ENCODE data around the gene ZNF248. TPM values are rescaled to one million over a fixed set of nuclear protein-coding genes. Genes with fewer than 3 reads are reported as not detected.

Gene ZNF248
- 10.3 and 10.9 TPM in 2 replicates for total RNA-seq
- 4.3 and 6.9 TPM in 2 replicates for polyA plus RNA-seq
- polyA plus RNA-seq (2012): 2.9 and 3.8 TPM in 2 replicates
- 0.78 and 1.5 TPM in 2 replicates for polyA minus RNA-seq (ENCODE audit: low replicate concordance)

DNA sequence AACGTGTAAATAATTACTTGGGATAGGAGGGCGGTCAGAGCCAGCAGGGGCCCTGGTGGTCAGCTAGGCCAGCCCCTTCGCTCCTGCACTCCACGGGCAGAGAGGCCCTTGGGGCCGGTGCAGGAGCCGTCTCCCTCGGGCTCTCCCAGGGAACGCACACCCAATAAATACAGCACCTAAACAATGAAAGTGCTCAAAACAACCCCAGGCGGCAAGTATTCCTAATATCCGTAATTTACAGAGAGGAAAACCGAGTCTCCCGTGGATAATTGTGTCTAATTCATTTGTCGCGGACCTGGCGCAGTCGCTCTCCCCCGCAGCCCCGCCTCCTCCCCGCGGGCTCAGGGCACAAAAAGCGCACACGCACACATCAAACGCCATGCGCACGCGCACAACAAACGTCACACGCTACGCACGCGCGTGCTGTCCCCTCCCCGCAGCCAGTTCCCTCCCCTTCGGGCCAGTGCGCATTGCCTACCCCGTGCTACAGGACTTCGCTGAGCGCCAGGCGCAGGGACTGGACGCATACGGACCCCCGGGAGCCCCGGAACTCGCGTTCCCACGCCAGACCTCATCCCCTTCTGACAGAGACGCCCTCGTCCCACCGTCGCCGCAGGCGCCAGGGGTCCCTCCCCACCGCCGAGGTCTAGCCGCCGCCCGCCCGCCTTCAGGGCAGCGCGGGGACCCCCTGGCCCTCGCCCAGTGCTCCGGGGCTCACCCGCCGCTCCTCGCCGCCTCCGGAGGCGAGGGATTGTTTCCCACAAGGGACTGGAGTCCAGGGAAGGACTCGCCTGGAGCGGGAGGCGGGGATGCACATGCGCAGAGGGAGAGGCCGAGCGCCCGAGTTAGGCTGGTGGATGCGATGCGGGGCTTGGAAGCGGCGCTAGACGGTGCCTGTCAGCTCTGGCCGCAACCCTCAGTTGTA lies at the start of gene ZNF248:
Gene ZNF248, minus strand, starts transcription at position 324 of the 925 bp plus-strand sequence. CDS start 1,300 bp downstream, outside the sequence.
- no peak for TF ChIP-seq EZH2 (IDR thresholded peaks at IDR 0.05; ENCODE audit: low read length, missing control alignments)
- Histone ChIP-seq H3K27ac (ENCODE audit: insufficient read depth, low read length) (peak within 1 kb of the TSS; percentile 96), H2AFZ (ENCODE audit: low read length) (peak within 1 kb of the TSS; percentile 94), H3K27me3 (ENCODE audit: control insufficient read depth, insufficient read depth, low read length) (no peaks in the 10 kb centered on the region), H3K79me2 (ENCODE audit: control insufficient read depth, insufficient read depth, low read length) (peaks cover 2% of the 10 kb centered on the region), H3K9ac (ENCODE audit: insufficient read depth, low read length) (peak within 1 kb of the TSS; percentile 90), H3K4me1 (ENCODE audit: control insufficient read depth, extremely low read depth, insufficient read depth, low read length) (no peaks in the 10 kb centered on the region), H3K4me3 (replicated peaks in 1 of 4; ENCODE audit: control extremely low read depth in 1 of 4, insufficient read depth in 1 of 4, low read depth in 3 of 4, low read length in 4 of 4) (peak within 1 kb of the TSS; percentile 71 to 87 (median 76)), H4K20me1 (ENCODE audit: control insufficient read depth, extremely low read depth, insufficient read depth, low read length) (no peaks in the 10 kb centered on the region), H3K9me3 (ENCODE audit: control insufficient read depth, insufficient read depth, low read depth, low read length) (no peaks in the 10 kb centered on the region), H3K4me2 (ENCODE audit: extremely low read depth, insufficient read depth, low read length) (peak within 1 kb of the TSS; percentile 94), H3K36me3 (ENCODE audit: control insufficient read depth, insufficient read depth, low read length) (no peaks in the 10 kb centered on the region)
- DNase-seq (ENCODE audit: low read depth in 2 of 2): peak; percentile 96 to 97

DNA sequence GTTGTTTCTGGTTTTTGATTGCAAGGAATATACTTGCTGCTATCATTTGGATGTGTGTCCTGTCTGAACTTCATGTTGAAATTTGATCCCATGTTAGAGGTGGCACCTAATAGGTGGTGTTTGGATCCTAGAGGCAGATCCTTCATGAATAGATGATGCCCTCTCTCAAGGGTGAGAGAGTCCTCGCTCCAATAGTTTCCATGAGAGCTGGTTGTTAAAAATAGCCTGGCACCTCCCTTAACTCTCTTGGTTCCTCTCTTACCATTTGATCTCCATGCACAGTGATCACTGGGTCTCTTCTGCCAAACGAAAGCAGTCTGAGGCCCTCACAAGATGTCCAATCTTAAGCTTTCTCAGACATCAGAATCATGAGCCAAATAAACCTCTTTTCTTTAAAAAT lies 49.0 kb upstream of the ZNF248 start:
- no peaks in the 10 kb centered on the region for H3K79me2 ChIP-seq (ENCODE audit: control insufficient read depth, insufficient read depth, low read length)
- H4K20me1 ChIP-seq (ENCODE audit: control insufficient read depth, extremely low read depth, insufficient read depth, low read length): no peaks in the 10 kb centered on the region
- H3K4me2 ChIP-seq (ENCODE audit: extremely low read depth, insufficient read depth, low read length): no peak overlapping the region
- H3K27me3 ChIP-seq (ENCODE audit: control insufficient read depth, insufficient read depth, low read length): no peaks in the 10 kb centered on the region
- H3K27ac ChIP-seq (ENCODE audit: insufficient read depth, low read length): no peak overlapping the region
- H3K9ac ChIP-seq (ENCODE audit: insufficient read depth, low read length): no peak overlapping the region
- DNase-seq (ENCODE audit: low read depth in 2 of 2): no peak
- H2AFZ ChIP-seq (ENCODE audit: low read length): no peak overlapping the region
- no peaks in the 10 kb centered on the region for H3K36me3 ChIP-seq (ENCODE audit: control insufficient read depth, insufficient read depth, low read length)
- H3K4me1 ChIP-seq (ENCODE audit: control insufficient read depth, extremely low read depth, insufficient read depth, low read length): no peaks in the 10 kb centered on the region
- no peak for TF ChIP-seq EZH2 (IDR thresholded peaks at IDR 0.05; ENCODE audit: low read length, missing control alignments)
- TF ChIP-seq, protein P1, sequence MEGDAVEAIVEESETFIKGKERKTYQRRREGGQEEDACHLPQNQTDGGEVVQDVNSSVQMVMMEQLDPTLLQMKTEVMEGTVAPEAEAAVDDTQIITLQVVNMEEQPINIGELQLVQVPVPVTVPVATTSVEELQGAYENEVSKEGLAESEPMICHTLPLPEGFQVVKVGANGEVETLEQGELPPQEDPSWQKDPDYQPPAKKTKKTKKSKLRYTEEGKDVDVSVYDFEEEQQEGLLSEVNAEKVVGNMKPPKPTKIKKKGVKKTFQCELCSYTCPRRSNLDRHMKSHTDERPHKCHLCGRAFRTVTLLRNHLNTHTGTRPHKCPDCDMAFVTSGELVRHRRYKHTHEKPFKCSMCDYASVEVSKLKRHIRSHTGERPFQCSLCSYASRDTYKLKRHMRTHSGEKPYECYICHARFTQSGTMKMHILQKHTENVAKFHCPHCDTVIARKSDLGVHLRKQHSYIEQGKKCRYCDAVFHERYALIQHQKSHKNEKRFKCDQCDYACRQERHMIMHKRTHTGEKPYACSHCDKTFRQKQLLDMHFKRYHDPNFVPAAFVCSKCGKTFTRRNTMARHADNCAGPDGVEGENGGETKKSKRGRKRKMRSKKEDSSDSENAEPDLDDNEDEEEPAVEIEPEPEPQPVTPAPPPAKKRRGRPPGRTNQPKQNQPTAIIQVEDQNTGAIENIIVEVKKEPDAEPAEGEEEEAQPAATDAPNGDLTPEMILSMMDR (conservative IDR thresholded peaks at IDR 0.05 in 1 of 2, IDR thresholded peaks at IDR 0.05 in 1 of 2; ENCODE audit: low read depth in 1 of 2, low read length in 2 of 2): no peak
- H3K9me3 ChIP-seq (ENCODE audit: control insufficient read depth, insufficient read depth, low read depth, low read length): no peaks in the 10 kb centered on the region
- no peak overlapping the region for H3K4me3 ChIP-seq (replicated peaks in 1 of 4; ENCODE audit: control extremely low read depth in 1 of 4, insufficient read depth in 1 of 4, low read depth in 3 of 4, low read length in 4 of 4)

DNA sequence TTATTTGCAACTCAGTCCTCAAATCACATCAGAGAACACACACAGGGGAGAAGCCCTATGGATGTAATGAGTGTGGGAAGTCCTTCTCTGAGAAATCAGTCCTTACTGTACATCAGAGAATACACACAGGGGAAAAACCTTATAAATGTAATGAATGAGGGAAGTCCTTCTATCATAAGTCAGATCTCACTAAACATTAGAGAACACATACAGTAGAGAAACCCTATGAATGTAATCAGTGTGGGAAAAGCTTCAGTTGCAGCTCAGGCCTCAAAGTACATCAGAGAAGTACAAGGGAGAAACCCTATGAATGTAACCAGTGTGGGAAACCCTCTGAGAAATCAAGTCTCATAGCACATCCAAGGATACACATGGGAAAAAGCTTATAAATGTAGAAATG lies 39.0 kb upstream of the ZNF248 start:
- Histone ChIP-seq H3K9ac (ENCODE audit: insufficient read depth, low read length) (no peak overlapping the region), H3K9me3 (ENCODE audit: control insufficient read depth, insufficient read depth, low read depth, low read length) (no peaks in the 10 kb centered on the region), H3K4me3 (replicated peaks in 1 of 4; ENCODE audit: control extremely low read depth in 1 of 4, insufficient read depth in 1 of 4, low read depth in 3 of 4, low read length in 4 of 4) (no peak overlapping the region), H3K27me3 (ENCODE audit: control insufficient read depth, insufficient read depth, low read length) (no peaks in the 10 kb centered on the region), H4K20me1 (ENCODE audit: control insufficient read depth, extremely low read depth, insufficient read depth, low read length) (no peaks in the 10 kb centered on the region), H3K27ac (ENCODE audit: insufficient read depth, low read length) (no peak overlapping the region), H2AFZ (ENCODE audit: low read length) (no peak overlapping the region), H3K4me1 (ENCODE audit: control insufficient read depth, extremely low read depth, insufficient read depth, low read length) (no peaks in the 10 kb centered on the region), H3K79me2 (ENCODE audit: control insufficient read depth, insufficient read depth, low read length) (no peaks in the 10 kb centered on the region), H3K36me3 (ENCODE audit: control insufficient read depth, insufficient read depth, low read length) (no peaks in the 10 kb centered on the region), H3K4me2 (ENCODE audit: extremely low read depth, insufficient read depth, low read length) (no peak overlapping the region)
- no peak for DNase-seq (ENCODE audit: low read depth in 2 of 2)
- TF ChIP-seq, protein P1 (conservative IDR thresholded peaks at IDR 0.05 in 1 of 2, IDR thresholded peaks at IDR 0.05 in 1 of 2; ENCODE audit: low read depth in 1 of 2, low read length in 2 of 2): no peak
